HG02588 (cell line): Measurements from ENCODE around the gene TEX13B.

ENCODE experiments used
- ATAC-seq: cut with Tn5 transposase; IDR thresholded peaks from one replicate; pipeline ENCODE4 v1.9.1; 2021; ENCODE audit warnings: mild to moderate bottlenecking, moderate library complexity; ENCODE audit not compliant: unreplicated experiment

The TEX13B gene

GRCh38 chrX:107940095-107940494, 42.1 kb downstream of the TEX13B start:
- ATAC-seq: no peak

GRCh38 chrX:107936434-107936730, 45.8 kb downstream of the TEX13B start:
- no peak for ATAC-seq

DNA sequence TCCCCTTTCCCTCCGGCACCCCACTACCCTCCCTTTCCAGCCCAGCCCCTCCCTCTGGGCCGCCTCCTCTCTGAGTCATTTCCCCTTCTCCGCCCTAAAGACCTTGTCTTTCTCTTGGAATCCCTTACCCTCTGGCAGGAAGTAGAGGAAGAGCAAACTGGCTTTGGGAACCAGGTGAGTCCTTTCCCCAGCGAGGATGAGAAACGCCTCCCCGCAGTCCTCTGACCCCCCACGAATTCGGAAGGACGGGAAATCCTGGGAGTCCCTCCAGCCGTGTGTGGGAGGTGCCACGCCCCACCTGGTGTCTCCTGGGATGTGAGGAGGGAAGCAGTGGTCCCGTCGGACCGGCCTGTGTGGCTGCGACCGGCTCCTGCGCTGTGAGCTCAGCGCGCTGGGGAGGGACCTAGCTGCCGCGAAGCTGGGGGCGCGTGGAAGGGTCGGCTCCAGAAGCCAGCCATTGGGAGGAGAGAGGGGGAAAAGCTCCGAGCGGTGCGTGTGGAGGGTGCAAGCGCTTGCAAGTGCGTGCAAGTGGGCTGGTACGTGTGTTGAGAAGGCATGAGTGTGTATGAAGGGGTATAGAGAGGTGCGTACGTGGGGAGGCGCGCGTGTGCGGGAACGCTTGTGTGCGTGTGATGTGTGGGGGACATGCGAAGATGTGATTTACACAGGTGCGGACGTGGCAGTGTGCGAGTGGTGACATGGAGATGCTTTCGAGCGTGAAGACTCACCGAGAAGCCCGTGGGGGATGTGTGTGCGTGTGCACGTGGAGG, 46.3 kb downstream of the TEX13B start:
- no peak for ATAC-seq

DNA sequence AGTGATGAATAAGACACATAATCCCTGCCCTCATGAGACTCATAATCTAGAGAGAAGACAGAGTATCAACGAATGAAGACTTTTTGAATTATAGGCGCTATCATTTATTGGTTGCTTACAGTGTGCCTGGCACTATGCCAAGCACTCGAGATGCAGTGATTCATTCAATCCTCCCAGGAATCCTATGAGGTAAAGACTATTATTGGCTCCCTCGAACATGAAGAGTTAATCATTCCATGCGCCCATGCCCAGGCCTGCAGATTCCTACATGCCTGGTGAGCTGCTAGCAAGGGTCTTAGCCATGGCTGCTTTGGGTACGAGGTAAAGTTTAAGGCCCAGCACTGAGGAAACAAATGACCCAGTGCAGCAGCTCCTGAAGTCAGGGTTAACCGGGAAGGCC, 47.0 kb downstream of the TEX13B start:
- no peak for ATAC-seq

GRCh38 chrX:107934262-107934661, 47.9 kb downstream of the TEX13B start:
- ATAC-seq: no peak
